Fibroblast of mammary gland (primary cell): ENCODE measurements around the gene TFAP2E.
"Not testable (repeated sequence)": the region's sequence is repeated elsewhere in the genome, so short reads cannot be mapped to it uniquely, and the experiment has no call there.

Experiments
- DNase-seq: peaks from one replicate; pipeline ENCODE4 v3.0.0-alpha.2; 2010; ENCODE audit warnings: low read depth
- H3K4me3 ChIP-seq: 2 replicates; pipeline ENCODE4 v1.5.1; 2011; ENCODE audit warnings: low read depth, mild to moderate bottlenecking, low read length, moderate library complexity; ENCODE audit not compliant: control insufficient read depth
- CTCF ChIP-seq: conservative IDR thresholded peaks from 2 replicates; pipeline ENCODE4 v1.5.1; 2011; ENCODE audit warnings: low read depth, low read length, inconsistent platforms; ENCODE audit not compliant: control insufficient read depth, insufficient read depth

Gene TFAP2E

GRCh38 chr1:35577071-35577998 lies 4.2 kb downstream of the TFAP2E start:
- peak; percentile 18 for DNase-seq

GRCh38 chr1:35580949-35581388 lies 7.9 kb downstream of the TFAP2E start:
- H3K4me3 ChIP-seq: no peak overlapping the region
- no peak for DNase-seq
- TF ChIP-seq CTCF: no peak

More at GRCh38 chr1:35577071-35577998, 4.2 kb downstream of the TFAP2E start:
- no peak for TF ChIP-seq CTCF
- H3K4me3 ChIP-seq: peak overlapping the region; percentile 9

- not testable (repeated sequence) for H3K4me3 ChIP-seq, DNase-seq
Measured at GRCh38 chr1:35581621-35582020, 8.5 kb downstream of the TFAP2E start.

- TF ChIP-seq CTCF: no peak
- H3K4me3 ChIP-seq: no peak overlapping the region
- no peak for DNase-seq
Measured at GRCh38 chr1:35585281-35585680, 12.2 kb downstream of the TFAP2E start.

GRCh38 chr1:35585805-35586204 lies 12.7 kb downstream of the TFAP2E start:
- H3K4me3 ChIP-seq, DNase-seq: not testable (repeated sequence)

GRCh38 chr1:35586808-35587207 lies 13.7 kb downstream of the TFAP2E start:
- no peak for DNase-seq
- TF ChIP-seq CTCF: no peak
- H3K4me3 ChIP-seq: no peak overlapping the region

- TF ChIP-seq CTCF: no peak
- DNase-seq: no peak
- no peak overlapping the region for H3K4me3 ChIP-seq
Measured at GRCh38 chr1:35587736-35588135, 14.6 kb downstream of the TFAP2E start.

GRCh38 chr1:35588197-35588910 lies 15.2 kb downstream of the TFAP2E start:
- TF ChIP-seq CTCF: no peak
- H3K4me3 ChIP-seq: no peak overlapping the region
- no peak for DNase-seq
